ENCODE measurements around the gene STYXL2. TPM values are rescaled to one million over a fixed set of nuclear protein-coding genes. Genes with fewer than 3 reads are reported as not detected.

Gene STYXL2
- total and polyA plus RNA-seq, 2 donors (not counting 3 experiments of a cell fraction or from before 2014, with no cell fraction given): not detected

GRCh38 chr1:167056529-167057231 is 37.2 kb upstream of the STYXL2 start:
- Histone ChIP-seq H3K9me1 (replicated peaks; ENCODE audit: control insufficient read depth, extremely low read depth, insufficient read depth, low read length) (no peaks in the 10 kb centered on the region), H3K9ac (replicated peaks; ENCODE audit: extremely low read depth, insufficient read depth, low read length) (no peak overlapping the region), H3K9me3 (replicated peaks; ENCODE audit: control insufficient read depth, insufficient read depth, low read length) (no peaks in the 10 kb centered on the region), H3K4me1 (ENCODE audit: control insufficient read depth, extremely low read depth, insufficient read depth, low read length) (peaks cover 3% of the 10 kb centered on the region), H3K36me3 (ENCODE audit: control insufficient read depth in 2 of 2, extremely low read depth in 1 of 2, insufficient read depth in 2 of 2, low read length in 2 of 2) (no peaks in the 10 kb centered on the region), H2AFZ (ENCODE audit: low read depth, low read length) (no peak overlapping the region), H3K4me2 (ENCODE audit: insufficient read depth, low read length) (no peak overlapping the region), H3K79me2 (ENCODE audit: control insufficient read depth, insufficient read depth, low read length) (no peaks in the 10 kb centered on the region), H3K27ac (ENCODE audit: insufficient read depth, low read depth, low read length) (no peak overlapping the region), H3K4me3 (replicated peaks in 1 of 3; ENCODE audit: insufficient read depth in 1 of 3, low read depth in 1 of 3, low read length in 3 of 3) (no peak overlapping the region), H3K27me3 (ENCODE audit: control insufficient read depth in 2 of 2, insufficient read depth in 2 of 2, low read length in 2 of 2) (no peaks in the 10 kb centered on the region), H4K20me1 (replicated peaks; ENCODE audit: control insufficient read depth, extremely low read depth, insufficient read depth, low read length) (no peaks in the 10 kb centered on the region)
- no peak for TF ChIP-seq CTCF (IDR thresholded peaks at IDR 0.05; ENCODE audit: extremely low read depth in 1 of 2, insufficient read depth in 1 of 2, low read depth in 1 of 2, low read length in 2 of 2)
- no peak for TF ChIP-seq FOS (IDR thresholded peaks at IDR 0.05; ENCODE audit: borderline replicate concordance, insufficient read depth, low read length)
- no peak for TF ChIP-seq EZH2 (IDR thresholded peaks at IDR 0.05; ENCODE audit: borderline replicate concordance, low read depth, low read length, severe bottlenecking)
- no peak for TF ChIP-seq JUN (IDR thresholded peaks at IDR 0.05; ENCODE audit: borderline replicate concordance, insufficient read depth, insufficient read length, low read depth)
- no peak for TF ChIP-seq POLR2A (IDR thresholded peaks at IDR 0.05; ENCODE audit: low read depth, low read length)
- no peak for TF ChIP-seq POLR2AphosphoS5 (IDR thresholded peaks at IDR 0.05; ENCODE audit: insufficient read depth, low read depth, low read length)
- no peak for TF ChIP-seq MYC (IDR thresholded peaks at IDR 0.05; ENCODE audit: low read depth, low read length)
- no peak for TF ChIP-seq GATA2 (IDR thresholded peaks at IDR 0.05; ENCODE audit: insufficient read depth, insufficient read length, low read depth, low read length)
- TF ChIP-seq MAX (IDR thresholded peaks at IDR 0.05; ENCODE audit: insufficient read depth, insufficient read length): no peak
- CTCF ChIA-PET: interaction anchor here (4.5 to 12.6 kb wide), 2 partner anchors 146 to 172 kb away, joined by 48 to 509 read pairs; no protein-coding TSS in a partner anchor
- BruUV-seq (replicated peaks): no TSS peak
- intact Hi-C loops (cut with micrococcal nuclease) (loop anchor here (5.0 kb wide), 1 partner anchor 234 kb away; no protein-coding TSS in a partner anchor), dilution Hi-C loops (cut with MboI; ENCODE audit: extremely low pct_ligation_motif_present, low sequenced_read_pairs) (no loop called here)
- no peak for DNase-seq (ENCODE audit: low read depth, low spot score)
- peak; percentile 37 for FAIRE-seq
- POLR2A ChIA-PET: no interaction called here

Measured in endothelial cell of umbilical vein (primary cell).